Mammary microvascular endothelial cell (primary cell): Measurements from ENCODE around the gene WLS. TPM values are rescaled to one million over a fixed set of nuclear protein-coding genes. Genes with fewer than 3 reads are reported as not detected.

ENCODE experiments used
- total RNA-seq: library from RNA; depleted of rRNA; stranded (reverse); fragments of >200 nt; gene quantifications from 2 replicates; pipeline ENCODE4 v1.2.3, GENCODE V29; 2015

WLS gene
- 65.8 and 78.1 TPM in 2 replicates for total RNA-seq

DNA sequence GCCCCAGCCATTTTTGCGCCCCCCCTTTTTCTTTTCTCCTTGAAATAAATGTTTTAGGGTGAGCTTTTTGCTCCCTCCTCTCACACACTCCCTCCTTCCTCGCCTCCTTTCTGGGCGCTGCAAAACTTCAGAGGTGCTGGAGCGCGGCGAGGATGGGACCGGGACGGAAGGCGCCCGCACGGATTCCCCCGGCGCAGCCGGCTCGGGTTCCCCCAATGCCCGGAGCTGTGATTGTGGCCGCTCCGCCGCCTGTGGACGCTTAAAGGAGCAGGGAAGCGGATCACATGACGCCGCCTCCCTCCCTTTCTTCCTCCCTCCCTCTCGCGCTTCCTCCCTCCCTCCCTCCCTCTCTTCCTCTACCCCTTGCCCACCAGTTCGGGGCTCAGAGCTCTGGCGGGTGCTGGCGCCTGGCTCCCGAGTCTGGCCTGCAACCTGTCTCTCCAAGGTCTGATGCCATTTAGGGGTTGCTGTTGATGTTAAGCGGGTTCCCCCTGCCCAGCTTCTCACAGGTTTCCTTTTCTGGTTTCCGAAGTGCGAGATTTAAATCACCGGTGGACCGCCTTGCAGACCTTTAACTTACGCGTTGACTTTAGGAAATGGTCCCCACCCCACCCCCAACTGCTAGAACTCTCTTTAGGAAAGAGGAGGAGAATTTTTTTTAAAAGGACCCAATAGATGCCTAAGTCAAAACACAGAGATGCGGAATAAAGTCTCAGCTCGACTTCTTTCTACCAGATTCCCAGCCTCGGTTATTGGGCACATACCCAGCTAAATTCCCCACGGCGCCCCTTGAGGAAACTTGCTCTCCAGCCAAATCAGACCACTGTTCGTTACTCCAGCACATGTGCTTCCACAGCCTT, at the start of gene WLS:
Gene WLS, minus strand, starts transcription at position 235 of the 860 bp plus-strand sequence. Its CDS starts 224 bp downstream, at position 11.

Other genes starting within 250 kb of the WLS start
- 0.49 and 0.73 TPM in 2 replicates for gene DIRAS3, start 181.9 kb downstream of the WLS start, total RNA-seq
- gene RPE65, start 217.4 kb upstream of the WLS start, total RNA-seq: not detected in 2 replicates